K562 (cell line): ENCODE measurements around the gene OR8K5. TPM values are rescaled to one million over a fixed set of nuclear protein-coding genes. Genes with fewer than 3 reads are reported as not detected.

Source experiments
- ATAC-seq: fragments of 200-7000 bp; cut with Tn5 transposase; 3 replicates; pipeline ENCODE4 v1.9.1; 2020; ENCODE audit warnings: moderate library complexity
- BruUV-seq: library from RNA; stranded (reverse); fragments of 400-500 nt; replicated peaks from 2 replicates; lab custom pipeline; 2021; lab: Mats Ljungman, UMichigan
- CTCF ChIA-PET: fragments of 300-600 bp; formaldehyde crosslinking; extraction: SDS; loops from one replicate; lab custom pipeline; 2021; ENCODE audit warnings: low intra/inter-chr PET ratio; lab: Yijun Ruan, JAX
- POLR2A ChIA-PET: fragments of 300-600, 350-650 bp; sonication (Branson Sonifier 250); formaldehyde crosslinking; extraction: SDS; loops from one replicate; lab custom pipeline; 2021; ENCODE audit warnings: antibody characterized with exemption, inconsistent platforms; lab: Yijun Ruan, JAX
- DNase-seq, 4 experiments: peaks; one replicate each; pipeline versions ENCODE4 v3.0.0 to v3.0.0-alpha.2; 2011 to 2018; ENCODE audit warnings: low spot score in 3 of 4, mixed read lengths in 3 of 4; ENCODE audit errors: extremely low read depth in 1 of 4
- FAIRE-seq: peaks from 2 replicates; lab custom pipeline; 2011; peaks lifted over from hg19 to GRCh38; lab: Jason Lieb, UNC
- H2AFZ ChIP-seq: 2 replicates; pipeline ENCODE4 v1.6.0; 2011; ENCODE audit warnings: low read depth, low read length, control low read depth, inconsistent platforms
- H3K27ac ChIP-seq: fragments of 200-600 bp; 3 replicates; pipeline ENCODE4 v1.8.0; 2011; ENCODE audit warnings: low read depth, mild to moderate bottlenecking, control low read depth, inconsistent platforms, low read length, moderate library complexity, mixed read lengths; ENCODE audit errors: extremely low read depth
- H3K27me3 ChIP-seq, 2 experiments: fragments of 300-600 bp in 1 of 2; 2 replicates in 1 of 2; 3 replicates in 1 of 2; pipeline versions ENCODE4 v1.6.0 to v1.8.0; 2011; ENCODE audit warnings: inconsistent platforms in 2 of 2, low read length in 2 of 2, mild to moderate bottlenecking in 1 of 2, mixed read lengths in 1 of 2, moderate library complexity in 1 of 2; ENCODE audit not compliant: control insufficient read depth in 2 of 2, insufficient read depth in 2 of 2
- H3K36me3 ChIP-seq: fragments of 300-600 bp; 3 replicates; pipeline ENCODE4 v1.8.0; 2011; ENCODE audit warnings: mild to moderate bottlenecking, low read length, inconsistent platforms; ENCODE audit not compliant: control insufficient read depth, insufficient read depth
- H3K4me1 ChIP-seq, 2 experiments: fragments of 200-600 bp in 1 of 2; replicated peaks in 1 of 2; 2 replicates in 1 of 2; 3 replicates in 1 of 2; pipeline versions ENCODE4 v1.5.1 to v1.8.0; 2011; ENCODE audit warnings: inconsistent platforms in 2 of 2, low read length in 2 of 2, mild to moderate bottlenecking in 1 of 2, mixed read lengths in 1 of 2, moderate library complexity in 1 of 2; ENCODE audit not compliant: control insufficient read depth in 2 of 2, insufficient read depth in 2 of 2
- H3K4me2 ChIP-seq: 2 replicates; pipeline ENCODE4 v1.6.1; 2011; ENCODE audit warnings: low read length, control low read depth, inconsistent platforms, mixed read lengths; ENCODE audit not compliant: insufficient read depth
- H3K4me3 ChIP-seq: fragments of 200-600 bp; sonication (generic), shearing (Covaris generic); 2 replicates; pipeline ENCODE4 v1.5.1; 2016; ENCODE audit warnings: control low read depth, inconsistent platforms
- H3K79me2 ChIP-seq: fragments of 200-600 bp; 3 replicates; pipeline ENCODE4 v1.8.0; 2011; ENCODE audit warnings: low read length, inconsistent platforms; ENCODE audit not compliant: control insufficient read depth, insufficient read depth
- H3K9ac ChIP-seq, 2 experiments: 2 replicates each; pipeline versions ENCODE4 v1.6.0 to v1.6.1; 2011; ENCODE audit warnings: low read depth in 2 of 2, low read length in 2 of 2, control low read depth in 1 of 2, inconsistent platforms in 1 of 2, mild to moderate bottlenecking in 1 of 2, mixed read lengths in 1 of 2; ENCODE audit not compliant: insufficient read depth in 1 of 2
- H3K9me1 ChIP-seq: one replicate; pipeline ENCODE4 v1.6.0; 2011; ENCODE audit warnings: inconsistent platforms, mild to moderate bottlenecking, low read length, moderate library complexity; ENCODE audit not compliant: control insufficient read depth, insufficient read depth
- H3K9me3 ChIP-seq: replicated peaks from 2 replicates; pipeline ENCODE4 v1.5.1; 2011; ENCODE audit warnings: low read depth, low read length, inconsistent platforms; ENCODE audit not compliant: control insufficient read depth, insufficient read depth
- H4K20me1 ChIP-seq: replicated peaks from 2 replicates; pipeline ENCODE4 v1.6.1; 2011; ENCODE audit warnings: low read length, inconsistent platforms, mixed read lengths; ENCODE audit not compliant: control insufficient read depth, insufficient read depth
- ASH1L ChIP-seq: fragments of 450-650 bp; IDR thresholded peaks from 2 replicates; pipeline ENCODE4 v1.6.1; 2018; ENCODE audit warnings: borderline replicate concordance, mild to moderate bottlenecking, low read depth; ENCODE audit not compliant: partially characterized antibody
- CGGBP1 ChIP-seq: fragments of 250-450 bp; sonication (Bioruptor Pico); IDR thresholded peaks from 2 replicates; pipeline ENCODE4 v1.9.0; 2021; ENCODE audit warnings: mild to moderate bottlenecking
- CREB1 ChIP-seq, 2 experiments: sonication (generic) in 1 of 2; formaldehyde crosslinking in 1 of 2; IDR thresholded peaks; 2 replicates each; pipeline versions ENCODE4 v1.6.1 to v1.8.0; 2012 to 2022; ENCODE audit warnings: inconsistent platforms in 1 of 2, mild to moderate bottlenecking in 1 of 2, missing genetic modification reagents in 1 of 2, moderate library complexity in 1 of 2
- MAFF ChIP-seq: IDR thresholded peaks from 2 replicates; pipeline ENCODE4 v1.6.1; 2012; ENCODE audit warnings: low read length, improper control_type of control experiment
- MAFK ChIP-seq: IDR thresholded peaks from 2 replicates; pipeline ENCODE4 v1.6.1; 2011; ENCODE audit warnings: low read length, improper control_type of control experiment
- MYC ChIP-seq, 2 experiments: fragments of 250-450 bp in 1 of 2; sonication (Bioruptor Pico) in 1 of 2; IDR thresholded peaks; 2 replicates each; pipeline versions ENCODE4 v1.5.1 to v1.6.1; 2012 to 2021; ENCODE audit warnings: low read depth in 2 of 2, borderline replicate concordance in 1 of 2, improper control_type of control experiment in 1 of 2, low read length in 1 of 2, mild to moderate bottlenecking in 1 of 2, moderate library complexity in 1 of 2
- POLR2B ChIP-seq: fragments of 450-650 bp; IDR thresholded peaks from 2 replicates; pipeline ENCODE4 v1.6.1; 2018; ENCODE audit warnings: low read depth; ENCODE audit not compliant: partially characterized antibody
- PRPF4 ChIP-seq: fragments of 200-400 bp; formaldehyde crosslinking; IDR thresholded peaks from one replicate; pipeline ENCODE4 v1.6.1; 2017; ENCODE audit warnings: low read length, low read depth, mild to moderate bottlenecking; ENCODE audit not compliant: insufficient read depth, poor library complexity, severe bottlenecking
- SOX6 ChIP-seq: fragments of 450-650 bp; IDR thresholded peaks from 2 replicates; pipeline ENCODE4 v1.6.1; 2014; ENCODE audit warnings: mild to moderate bottlenecking
- U2AF2 ChIP-seq: fragments of 200-400 bp; formaldehyde crosslinking; optimal IDR thresholded peaks from 2 replicates; pipeline ENCODE3; 2017; ENCODE audit warnings: low read depth, mild to moderate bottlenecking, low read length
- YY1 ChIP-seq, 3 experiments: IDR thresholded peaks; 2 replicates each; pipeline ENCODE4 v1.6.1; 2011; ENCODE audit warnings: low read length in 2 of 3, mild to moderate bottlenecking in 2 of 3, moderate library complexity in 2 of 3, borderline replicate concordance in 1 of 3, control low read depth in 1 of 3, low read depth in 1 of 3; ENCODE audit not compliant: insufficient read depth in 3 of 3, insufficient replicate concordance in 2 of 3, control insufficient read depth in 1 of 3, insufficient read length in 1 of 3; ENCODE audit errors: extremely low read depth in 1 of 3
- ZBED1 ChIP-seq: IDR thresholded peaks from 2 replicates; pipeline ENCODE4 v1.6.1; 2014
- ZFP91 ChIP-seq: sonication (generic); formaldehyde crosslinking; IDR thresholded peaks from 2 replicates; pipeline ENCODE4 v1.8.0; 2022; ENCODE audit warnings: mild to moderate bottlenecking, missing genetic modification reagents
- ZNF316 ChIP-seq: fragments of 450-650 bp; IDR thresholded peaks from 2 replicates; pipeline ENCODE4 v1.6.1; 2016
- ZNF41 ChIP-seq: fragments of 250-450 bp; sonication (Bioruptor Pico); conservative IDR thresholded peaks from 2 replicates; pipeline ENCODE4 v1.4.0; 2020; ENCODE audit warnings: mild to moderate bottlenecking
- ZNF511 ChIP-seq: sonication (generic); formaldehyde crosslinking; IDR thresholded peaks from 2 replicates; pipeline ENCODE4 v1.8.0; 2022; ENCODE audit warnings: mild to moderate bottlenecking, missing genetic modification reagents
- ZNF551 ChIP-seq: fragments of 250-450 bp; sonication (Bioruptor Pico); IDR thresholded peaks from 2 replicates; pipeline ENCODE4 v1.5.0; 2021; ENCODE audit warnings: mild to moderate bottlenecking, moderate library complexity
- ZNF699 ChIP-seq: fragments of 250-450 bp; sonication (Bioruptor Pico); IDR thresholded peaks from 2 replicates; pipeline ENCODE4 v1.8.0; 2021; ENCODE audit warnings: mild to moderate bottlenecking, moderate library complexity; ENCODE audit not compliant: insufficient replicate concordance
- WGBS: fragments of 100-300 bp; shearing (Covaris generic); methylation state at CpG from one replicate; pipeline ENCODE4 v1.1.6; 2016; ENCODE audit warnings: low coverage, mixed read lengths; ENCODE audit not compliant: insufficient coverage; ENCODE audit errors: missing lambda C conversion rate; 5-methylcytosine and 5-hydroxymethylcytosine counted together
- in situ Hi-C: fragments of 300-500 bp; cut with MboI; formaldehyde crosslinking; loops from 4 replicates; pipeline ENCODE4 v1.15.0; 2018; ENCODE audit warnings: inconsistent platforms, mixed read lengths
- intact Hi-C: fragments of 100-400 bp; cut with micrococcal nuclease; formaldehyde crosslinking; loops from 2 replicates; pipeline ENCODE4 v1.14.2; 2022
- polyA plus RNA-seq, 8 experiments: library from polyadenylated mRNA; depleted of rRNA in 4 of 8; stranded (reverse) in 5 of 8; unstranded in 3 of 8; fragments of >200 nt; fragmentation: Nextera tagmentation in 2 of 8; fragmentation: Illumina TruSeq in 1 of 8; extraction: Ambion mirVana in 2 of 8; extraction: Trizol in 1 of 8; gene quantifications; 2 replicates each; pipeline versions ENCODE4 v1.2.1 to v1.2.3, GENCODE V29; 2011 to 2014; ENCODE audit warnings: inconsistent platforms in 1 of 8, missing spikeins in 1 of 8
- total RNA-seq, 7 experiments: library from RNA; depleted of rRNA in 6 of 7; stranded (reverse); fragments of >200 nt in 6 of 7; fragmentation: Illumina TruSeq in 2 of 7; extraction: Trizol in 2 of 7; gene quantifications; 2 replicates each; pipeline versions ENCODE4 v1.2.1 to v1.2.3, GENCODE V29; 2011 to 2021; ENCODE audit warnings: low replicate concordance in 1 of 7

OR8K5 gene
- total and polyA plus RNA-seq, 9 of the 15 experiments (the other 6 are each of a cell fraction or from before 2014, with no cell fraction given), result not detected

- Histone ChIP-seq H3K27ac (no peak overlapping the region), H4K20me1 (no peaks in the 10 kb centered on the region), H3K36me3 (no peaks in the 10 kb centered on the region), H2AFZ (no peak overlapping the region), H3K79me2 (no peaks in the 10 kb centered on the region), H3K4me3 (no peak overlapping the region), H3K9me3 (peaks cover 2% of the 10 kb centered on the region; the same call in 1 of the 2 replicates), H3K4me1 (no peaks in the 10 kb centered on the region), H3K9ac (no peak overlapping the region), H3K9me1 (no peaks in the 10 kb centered on the region), H3K27me3 (no peaks in the 10 kb centered on the region), H3K4me2 (no peak overlapping the region)
- ATAC-seq (no peak), FAIRE-seq (no peak), DNase-seq (no peak)
- BruUV-seq, result no TSS peak
- CTCF ChIA-PET, result no interaction called here
- POLR2A ChIA-PET, result no interaction called here
- 0% methylated on average over 13 of the region's 15 CpGs for WGBS
- intact Hi-C loops (no loop called here), in situ Hi-C loops (no loop called here)
- TF ChIP-seq MYC (IDR thresholded peaks at IDR 0.05; ENCODE audit: low read depth, low read length), result no peak
- no peak for TF ChIP-seq MYC (CRISPR knock-in tag; IDR thresholded peaks at IDR 0.05; ENCODE audit: borderline replicate concordance, low read depth)
- peak; percentile 43 for TF ChIP-seq ZNF316
- no peak for TF ChIP-seq ZNF41
- no peak for TF ChIP-seq CGGBP1 (CRISPR knock-in tag)
- no peak for TF ChIP-seq ZNF699
- TF ChIP-seq YY1 (IDR thresholded peaks at IDR 0.05; ENCODE audit: borderline replicate concordance in 1 of 3, control insufficient read depth in 1 of 3, extremely low read depth in 1 of 3, insufficient read depth in 3 of 3, insufficient read length in 1 of 3, insufficient replicate concordance in 2 of 3, low read depth in 1 of 3, low read length in 2 of 3), result no peak
- TF ChIP-seq ZFP91 (CRISPR knock-in tag), result no peak
- TF ChIP-seq ASH1L, result no peak
- TF ChIP-seq ZBED1, result no peak
- TF ChIP-seq U2AF2, result no peak
- no peak for TF ChIP-seq PRPF4
- no peak for TF ChIP-seq ZNF511 (CRISPR knock-in tag)
- no peak for TF ChIP-seq CREB1 (IDR thresholded peaks at IDR 0.05)
- TF ChIP-seq CREB1 (CRISPR knock-in tag; IDR thresholded peaks at IDR 0.05), result no peak
- no peak for TF ChIP-seq ZNF551 (CRISPR knock-in tag)
- no peak for TF ChIP-seq SOX6
- TF ChIP-seq MAFK, result peak; percentile 9; the same call in 1 of the 2 replicates
- TF ChIP-seq POLR2B, result no peak
- TF ChIP-seq MAFF, result 0 out of 2 replicates have a peak, but pooled peaks have one; percentile 14
Measured at GRCh38 chr11:56152333-56152732, 7.8 kb downstream of the OR8K5 start.
